Loucy (cell line): Measurements from ENCODE around the gene UBE2J2.

Source experiments
- EZH2phosphoT487 ChIP-seq: fragments of 200-600 bp; IDR thresholded peaks from 2 replicates; pipeline ENCODE4 v1.6.1; 2018; ENCODE audit warnings: antibody characterized with exemption, mild to moderate bottlenecking, moderate library complexity, borderline replicate concordance
- TF ChIP-seq, protein P1 (sequence below): fragments of 200-600 bp; sonication (generic); conservative IDR thresholded peaks from 2 replicates; pipeline ENCODE4 v1.5.1; 2014; ENCODE audit warnings: mild to moderate bottlenecking, antibody characterized with exemption, low read length

DNA sequence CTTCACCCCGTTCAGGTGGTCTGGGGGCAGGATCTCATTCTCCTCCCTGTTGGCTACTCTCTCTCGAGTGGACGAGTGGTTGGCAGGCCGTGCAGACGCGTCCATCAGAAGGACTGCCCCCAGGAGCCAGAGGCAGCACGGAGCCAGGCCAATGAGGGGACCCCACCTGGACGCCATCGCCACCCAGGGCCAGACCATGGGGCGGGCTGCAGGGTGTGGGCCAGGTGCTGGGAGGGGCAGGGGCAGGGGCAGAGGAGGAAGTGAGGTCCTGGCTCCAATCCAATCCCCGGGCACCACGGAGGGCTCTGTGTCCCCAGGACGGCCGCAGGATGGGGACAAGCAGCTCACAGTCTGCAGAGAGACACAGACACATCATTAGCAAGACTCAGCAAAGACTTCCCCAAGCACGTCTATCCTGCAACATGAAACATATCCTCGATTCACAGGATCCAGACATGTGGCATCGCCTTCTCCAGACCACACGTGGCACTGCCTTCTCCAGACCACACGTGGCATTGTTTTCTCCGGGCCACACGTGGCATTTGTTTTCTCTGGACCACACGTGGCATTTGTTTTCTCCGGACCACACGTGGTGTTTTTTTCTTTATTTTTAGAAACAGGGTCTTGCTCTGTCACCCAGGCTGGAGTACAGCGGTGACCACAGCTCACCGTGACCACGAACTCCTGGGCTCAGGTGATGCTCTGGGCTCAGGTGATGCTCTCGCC, 44.9 kb downstream of the UBE2J2 start:
- TF ChIP-seq, protein P1, sequence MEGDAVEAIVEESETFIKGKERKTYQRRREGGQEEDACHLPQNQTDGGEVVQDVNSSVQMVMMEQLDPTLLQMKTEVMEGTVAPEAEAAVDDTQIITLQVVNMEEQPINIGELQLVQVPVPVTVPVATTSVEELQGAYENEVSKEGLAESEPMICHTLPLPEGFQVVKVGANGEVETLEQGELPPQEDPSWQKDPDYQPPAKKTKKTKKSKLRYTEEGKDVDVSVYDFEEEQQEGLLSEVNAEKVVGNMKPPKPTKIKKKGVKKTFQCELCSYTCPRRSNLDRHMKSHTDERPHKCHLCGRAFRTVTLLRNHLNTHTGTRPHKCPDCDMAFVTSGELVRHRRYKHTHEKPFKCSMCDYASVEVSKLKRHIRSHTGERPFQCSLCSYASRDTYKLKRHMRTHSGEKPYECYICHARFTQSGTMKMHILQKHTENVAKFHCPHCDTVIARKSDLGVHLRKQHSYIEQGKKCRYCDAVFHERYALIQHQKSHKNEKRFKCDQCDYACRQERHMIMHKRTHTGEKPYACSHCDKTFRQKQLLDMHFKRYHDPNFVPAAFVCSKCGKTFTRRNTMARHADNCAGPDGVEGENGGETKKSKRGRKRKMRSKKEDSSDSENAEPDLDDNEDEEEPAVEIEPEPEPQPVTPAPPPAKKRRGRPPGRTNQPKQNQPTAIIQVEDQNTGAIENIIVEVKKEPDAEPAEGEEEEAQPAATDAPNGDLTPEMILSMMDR: no peak
- TF ChIP-seq EZH2phosphoT487: no peak
